Measurements from ENCODE around the gene BTN2A1.
"Not testable (repeated sequence)": the region's sequence is repeated elsewhere in the genome, so short reads cannot be mapped to it uniquely, and the experiment has no call there.

The BTN2A1 gene

GRCh38 chr6:26432627-26433201 lies 25.0 kb upstream of the BTN2A1 start:
- DNase-seq (ENCODE audit: low spot score), result no peak

- DNase-seq (ENCODE audit: low spot score), result not testable (repeated sequence)
These were observed 24.1 kb upstream of the BTN2A1 start for GRCh38 chr6:26433680-26434079.

GRCh38 chr6:26436018-26436417 lies 21.7 kb upstream of the BTN2A1 start:
- DNase-seq (ENCODE audit: low spot score), result no peak

GRCh38 chr6:26437550-26437949 lies 20.2 kb upstream of the BTN2A1 start:
- DNase-seq (ENCODE audit: low spot score), result no peak

GRCh38 chr6:26438000-26438399 lies 19.8 kb upstream of the BTN2A1 start:
- DNase-seq (ENCODE audit: low spot score), result no peak

- no peak for DNase-seq (ENCODE audit: low spot score)
These were observed 18.3 kb upstream of the BTN2A1 start for GRCh38 chr6:26439151-26440125.

- no peak for DNase-seq (ENCODE audit: low spot score)
These were observed 16.8 kb upstream of the BTN2A1 start for GRCh38 chr6:26440977-26441358.

GRCh38 chr6:26441977-26442376 lies 15.8 kb upstream of the BTN2A1 start:
- no peak for DNase-seq (ENCODE audit: low spot score)

- DNase-seq (ENCODE audit: low spot score), result no peak
These were observed 11.7 kb upstream of the BTN2A1 start for GRCh38 chr6:26445934-26446667.

GRCh38 chr6:26447257-26447656 lies 10.5 kb upstream of the BTN2A1 start:
- DNase-seq (ENCODE audit: low spot score), result no peak

GRCh38 chr6:26450240-26450639 lies 7.5 kb upstream of the BTN2A1 start:
- DNase-seq (ENCODE audit: low spot score), result no peak

GRCh38 chr6:26452631-26453235 lies 5.0 kb upstream of the BTN2A1 start:
- no peak for DNase-seq (ENCODE audit: low spot score)

GRCh38 chr6:26454631-26455030 lies 3.1 kb upstream of the BTN2A1 start:
- DNase-seq (ENCODE audit: low spot score), result no peak

- DNase-seq (ENCODE audit: low spot score), result no peak
These were observed 2.3 kb upstream of the BTN2A1 start for GRCh38 chr6:26455357-26455970.

GRCh38 chr6:26457264-26457805 lies 420 bp upstream of the BTN2A1 start:
- DNase-seq (ENCODE audit: low spot score), result peak; percentile 32

GRCh38 chr6:26459023-26459810 lies 1.5 kb downstream of the BTN2A1 start:
- no peak for DNase-seq (ENCODE audit: low spot score)

- DNase-seq (ENCODE audit: low spot score), result not testable (repeated sequence)
These were observed 3.6 kb downstream of the BTN2A1 start for GRCh38 chr6:26461353-26461752.

- DNase-seq (ENCODE audit: low spot score), result no peak
These were observed 6.3 kb downstream of the BTN2A1 start for GRCh38 chr6:26464014-26464413.

GRCh38 chr6:26464416-26465131 lies 6.8 kb downstream of the BTN2A1 start:
- no peak for DNase-seq (ENCODE audit: low spot score)

GRCh38 chr6:26465776-26466175 lies 8.0 kb downstream of the BTN2A1 start:
- no peak for DNase-seq (ENCODE audit: low spot score)

Measured in AG20443 (cell line).